ENCODE data around the gene TRIM17. TPM values are rescaled to one million over a fixed set of nuclear protein-coding genes. Genes with fewer than 3 reads are reported as not detected.

Gene TRIM17
- total RNA-seq, 1 donor from 2014 or later: 2.4 TPM

DNA sequence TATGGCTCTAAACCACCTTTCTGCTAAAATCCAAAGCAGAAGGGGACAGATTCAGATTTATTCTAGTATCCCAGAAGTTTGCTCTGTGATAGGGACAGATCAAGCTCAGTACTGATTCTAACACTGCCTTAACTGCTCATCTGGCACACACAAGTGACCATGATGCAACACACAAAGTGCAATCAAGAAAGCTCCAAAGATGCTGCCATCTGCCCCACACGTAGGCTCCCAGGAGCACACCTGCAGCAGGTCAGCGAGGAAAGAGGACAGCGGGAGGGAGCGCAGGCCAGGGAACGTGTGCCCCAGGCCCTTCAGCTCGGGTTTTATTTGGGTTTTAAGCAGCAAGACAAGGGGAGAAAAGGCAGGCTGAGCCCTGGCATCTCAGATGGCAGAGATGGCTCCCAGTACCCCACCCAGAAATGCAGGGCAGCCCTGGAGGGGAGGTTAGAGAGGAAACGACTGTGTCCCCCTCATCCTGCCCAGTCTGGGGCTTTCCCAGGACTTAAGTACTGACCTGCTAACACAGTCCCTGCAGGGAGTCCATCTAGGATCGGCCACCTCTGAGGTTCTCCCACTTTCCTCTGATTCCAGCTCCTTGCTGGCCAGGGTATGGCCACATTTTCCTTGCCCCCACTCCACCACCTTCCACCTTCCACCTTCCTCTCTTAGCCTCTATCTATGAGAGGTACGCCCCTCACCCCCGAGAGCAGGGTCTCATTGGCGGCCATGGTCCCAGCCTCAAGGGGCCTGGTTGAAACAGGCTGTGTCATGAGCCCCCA lies 11.3 kb downstream of the TRIM17 start:
- intact Hi-C loops (cut with micrococcal nuclease): loop anchor here (5.0 to 10.0 kb wide), 4 partner anchors 668 to 2001 kb away; partner anchors contain the start of genes JMJD4, PARP1 and SNAP47

DNA sequence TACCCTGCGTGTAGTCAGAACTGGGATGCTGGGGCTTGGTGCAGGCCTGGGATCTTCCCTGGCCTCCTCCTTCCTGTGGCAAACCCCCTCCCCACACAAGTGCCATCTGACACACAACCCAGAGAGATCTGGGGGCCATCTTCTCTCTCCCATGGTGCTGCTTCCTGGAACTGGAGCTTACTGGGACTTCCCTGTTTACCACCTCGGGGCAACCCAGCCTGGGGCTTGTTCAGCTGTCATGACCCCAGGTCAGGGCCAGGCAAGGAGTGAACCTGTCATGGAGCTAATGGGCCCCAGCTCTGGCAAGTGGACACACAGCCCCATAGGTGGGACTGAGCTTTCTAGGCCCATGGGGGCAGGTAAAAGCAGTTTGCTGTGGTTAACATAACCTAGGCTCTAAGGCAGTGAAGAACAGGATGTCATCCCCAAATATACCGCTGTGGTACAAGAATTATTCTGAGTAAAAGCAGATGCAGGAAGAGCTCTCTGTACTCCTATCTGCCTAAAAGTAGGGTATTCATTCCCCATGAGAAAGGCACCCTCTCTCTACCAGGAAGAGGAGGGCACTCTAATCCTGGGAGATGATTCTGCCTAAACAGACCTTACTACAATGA lies 12.4 kb downstream of the TRIM17 start:
- intact Hi-C loops (cut with micrococcal nuclease): loop anchor here (10.0 kb wide), 1 partner anchor 1999 kb away; the partner anchor contains the start of gene PARP1

DNA sequence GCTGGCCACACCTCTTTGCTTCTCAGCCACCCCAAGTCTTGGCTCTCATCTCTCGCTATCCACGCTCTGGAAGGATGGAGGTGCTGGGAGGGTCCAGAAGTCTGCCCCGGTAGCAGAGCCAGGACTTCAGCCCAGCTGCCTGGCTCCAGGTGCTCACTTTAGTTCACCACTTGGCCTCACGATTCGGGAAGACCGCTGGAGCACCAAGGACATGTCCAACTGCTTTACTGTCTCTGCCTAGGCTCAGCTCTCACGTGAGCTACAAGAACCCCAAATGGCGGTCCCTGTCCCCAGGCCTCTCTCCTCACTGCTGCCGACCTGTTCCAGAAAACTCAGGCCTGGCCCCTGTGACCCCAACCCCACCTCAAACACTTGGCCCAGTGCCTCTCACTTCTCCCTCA lies 13.4 kb downstream of the TRIM17 start:
- intact Hi-C loops (cut with micrococcal nuclease): loop anchor here (10.0 kb wide), 1 partner anchor 1998 kb away; the partner anchor contains the start of gene PARP1

DNA sequence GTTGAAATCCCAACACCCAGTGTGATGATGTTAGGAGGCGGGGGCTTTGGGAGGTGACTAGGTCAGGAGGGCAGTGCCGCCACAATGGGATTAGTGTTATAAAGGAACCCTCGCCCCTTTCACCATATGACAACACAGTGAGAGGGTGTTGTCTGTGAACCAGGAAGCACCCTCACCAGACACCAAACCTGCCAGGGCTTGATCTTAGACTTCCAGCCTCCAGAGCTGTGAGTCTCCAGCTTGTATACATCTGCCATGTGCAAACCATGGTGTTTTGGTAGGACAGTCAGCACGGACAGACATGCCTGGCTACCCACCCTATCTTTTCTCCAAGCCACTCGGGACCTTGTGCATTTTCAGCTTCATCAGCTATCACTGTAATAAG lies 14.0 kb downstream of the TRIM17 start:
- intact Hi-C loops (cut with micrococcal nuclease): loop anchor here (10.0 kb wide), 1 partner anchor 1998 kb away; the partner anchor contains the start of gene PARP1

DNA sequence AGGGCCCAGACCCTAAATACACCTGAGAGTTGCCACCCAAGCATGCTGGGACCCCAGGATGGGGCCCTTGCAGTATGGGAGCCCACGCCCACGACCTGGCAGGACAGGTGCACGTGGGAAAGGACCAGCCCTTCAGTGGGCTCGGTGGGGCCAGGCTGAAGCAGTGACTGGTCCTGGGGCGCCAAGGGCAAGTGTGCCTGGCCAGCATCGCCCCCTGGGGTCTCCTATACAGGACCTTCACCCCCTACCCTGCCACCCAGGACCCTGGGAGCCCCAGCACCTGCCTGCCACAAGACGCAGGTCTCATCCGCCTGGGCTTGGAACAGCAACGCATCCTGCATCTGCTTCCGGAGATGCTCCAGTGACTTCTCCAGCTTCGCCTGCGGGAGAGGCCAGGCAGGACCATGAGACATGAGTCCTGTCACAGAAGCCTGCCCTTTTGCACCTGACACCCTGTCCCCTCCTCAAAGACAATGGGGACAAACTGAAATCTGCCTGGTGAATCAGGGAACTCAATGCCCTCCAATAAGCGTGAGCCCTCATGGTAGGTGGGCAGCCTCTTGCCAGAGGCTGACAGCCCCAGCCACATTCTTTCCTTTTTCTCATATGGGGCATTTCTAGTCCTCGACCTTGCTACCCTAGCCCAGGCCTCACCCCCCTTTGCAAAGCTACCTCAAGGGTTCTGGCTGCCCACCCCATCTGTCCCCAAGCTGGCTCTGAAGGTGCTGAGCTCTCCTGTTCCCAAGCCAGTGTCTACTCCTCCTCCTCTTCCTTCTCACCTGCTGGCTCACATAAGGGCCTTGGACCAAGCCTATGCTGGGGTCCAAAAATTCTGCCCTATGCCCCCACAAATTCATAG lies 14.7 kb downstream of the TRIM17 start:
- intact Hi-C loops (cut with micrococcal nuclease): loop anchor here (10.0 kb wide), 1 partner anchor 1997 kb away; the partner anchor contains the start of gene PARP1

DNA sequence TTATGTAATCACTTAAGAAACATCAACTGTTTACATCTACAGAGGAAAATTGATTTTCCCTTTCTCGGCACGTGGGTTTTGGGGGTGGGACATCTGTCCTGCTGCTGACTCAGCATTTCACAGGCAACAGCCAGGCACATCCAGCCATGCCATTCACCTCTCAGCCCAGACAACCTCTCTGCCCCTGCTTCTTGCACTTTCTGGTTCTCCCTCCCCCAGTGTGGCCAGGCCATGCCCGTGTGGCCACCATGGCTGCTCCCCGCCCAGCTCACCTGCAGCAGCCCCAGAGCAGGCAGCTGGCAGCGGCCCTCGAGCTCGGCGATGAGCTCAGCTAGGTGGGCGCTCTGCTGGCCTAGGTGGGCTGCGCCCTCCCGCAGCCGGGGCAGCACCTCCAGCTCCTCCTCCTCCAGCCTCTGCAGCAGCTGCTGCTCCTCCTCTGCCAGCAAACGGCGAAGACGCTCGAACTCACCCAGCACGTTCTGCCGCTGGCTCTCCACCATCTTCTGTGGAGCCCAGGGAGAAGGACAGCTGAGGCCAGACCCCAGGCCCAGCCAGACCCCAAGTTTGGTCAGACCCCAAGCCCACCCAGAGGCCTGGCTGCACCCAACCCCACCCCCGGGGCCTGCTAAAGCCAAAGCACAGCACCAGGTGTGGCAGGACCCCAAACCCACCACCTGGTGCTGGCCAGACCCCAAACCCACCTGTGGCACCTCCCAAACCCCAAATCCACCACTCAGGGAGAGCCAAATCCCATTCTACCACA lies 15.8 kb downstream of the TRIM17 start:
- intact Hi-C loops (cut with micrococcal nuclease): loop anchor here (10.0 kb wide), 1 partner anchor 1996 kb away; the partner anchor contains the start of gene PARP1

DNA sequence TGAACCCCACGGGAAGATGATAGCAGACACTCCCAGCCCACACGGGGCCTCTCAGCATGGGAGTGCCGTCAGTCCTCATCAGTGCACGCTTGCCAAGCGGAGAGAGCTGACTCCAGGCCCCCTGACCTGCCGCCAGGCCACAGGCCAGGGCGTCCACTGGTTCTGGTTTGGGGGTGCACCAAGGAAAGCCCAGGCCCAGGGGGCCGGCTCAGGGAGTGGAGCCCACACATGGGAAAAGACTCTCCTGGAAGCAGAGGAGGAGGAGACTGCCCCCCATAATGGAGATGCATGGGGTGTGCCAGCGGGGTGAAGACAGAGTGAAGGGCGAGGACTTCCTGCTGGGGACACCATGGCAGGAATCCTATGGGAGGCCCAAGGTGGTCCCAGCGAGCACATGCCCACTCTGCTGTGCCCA lies 16.4 kb downstream of the TRIM17 start:
- intact Hi-C loops (cut with micrococcal nuclease): loop anchor here (10.0 kb wide), 1 partner anchor 1995 kb away; the partner anchor contains the start of gene PARP1

DNA sequence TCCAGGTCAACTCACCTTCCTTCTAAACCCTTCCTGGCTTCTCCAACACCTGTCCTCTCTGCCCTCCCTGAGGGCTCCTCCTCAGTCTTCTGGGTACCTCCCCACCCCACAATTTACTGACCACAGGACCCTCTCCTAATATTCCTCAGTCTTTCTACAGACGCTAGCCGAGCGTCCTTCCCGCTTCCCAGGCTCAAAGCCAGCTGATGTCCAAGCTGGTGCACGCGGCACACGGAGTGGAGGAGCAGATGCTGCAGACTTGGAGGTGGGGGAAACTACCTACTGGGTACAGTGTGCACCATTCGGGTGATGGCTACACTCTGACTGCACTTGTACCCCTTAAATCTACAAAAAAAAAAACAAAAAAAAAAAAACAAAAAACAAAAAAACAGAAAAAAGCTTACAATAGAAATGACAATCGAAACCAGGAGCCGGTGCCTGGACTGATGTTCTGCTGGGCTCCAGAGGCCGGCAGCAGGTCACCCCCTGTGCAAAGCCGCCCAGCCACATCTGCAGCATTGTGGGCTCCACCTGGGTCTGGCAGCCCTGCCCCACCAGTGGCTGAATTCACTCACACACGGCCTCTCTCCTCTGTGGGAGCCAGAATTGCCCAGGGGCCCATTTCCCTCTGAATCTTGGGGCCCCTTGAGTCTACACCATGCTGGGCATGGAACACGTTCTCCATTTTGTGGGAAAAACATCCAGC lies 17.0 kb downstream of the TRIM17 start:
- intact Hi-C loops (cut with micrococcal nuclease): loop anchor here (10.0 kb wide), 1 partner anchor 1995 kb away; the partner anchor contains the start of gene PARP1

DNA sequence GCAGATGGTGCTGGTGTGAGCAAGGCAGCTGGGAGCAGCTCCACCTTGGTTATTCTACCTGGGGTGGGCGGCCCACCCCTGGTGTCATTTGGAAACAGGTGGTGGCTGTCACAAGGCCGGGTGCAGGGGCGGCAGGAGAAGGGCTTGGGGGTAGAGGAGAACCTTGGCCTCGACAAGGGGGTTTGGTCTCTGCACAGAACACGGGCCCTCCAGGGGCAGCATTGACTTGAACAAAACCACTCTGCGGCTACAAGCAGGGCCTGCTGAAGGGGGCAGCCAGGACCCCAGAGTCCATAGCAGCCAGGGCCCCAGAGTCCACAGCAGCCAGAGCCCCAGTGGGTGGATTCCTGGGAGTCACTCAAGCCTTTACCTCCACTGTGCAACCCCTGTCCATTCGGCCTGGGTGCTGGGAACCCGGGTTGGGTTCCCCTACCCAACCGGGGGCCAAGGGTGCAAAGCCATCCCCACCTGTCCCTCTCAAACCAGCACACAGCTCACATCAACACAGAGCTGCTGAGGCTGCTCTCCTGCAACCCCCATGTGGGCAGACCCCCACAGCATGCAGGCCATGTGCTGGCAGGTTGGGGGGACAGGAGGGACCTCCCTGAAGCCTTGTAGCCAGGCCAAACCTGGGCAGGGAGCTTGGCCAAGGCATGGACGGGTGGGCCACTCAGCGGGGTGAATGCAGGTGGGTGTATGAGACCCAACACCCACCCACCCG lies 17.8 kb downstream of the TRIM17 start:
- intact Hi-C loops (cut with micrococcal nuclease): no loop called here

DNA sequence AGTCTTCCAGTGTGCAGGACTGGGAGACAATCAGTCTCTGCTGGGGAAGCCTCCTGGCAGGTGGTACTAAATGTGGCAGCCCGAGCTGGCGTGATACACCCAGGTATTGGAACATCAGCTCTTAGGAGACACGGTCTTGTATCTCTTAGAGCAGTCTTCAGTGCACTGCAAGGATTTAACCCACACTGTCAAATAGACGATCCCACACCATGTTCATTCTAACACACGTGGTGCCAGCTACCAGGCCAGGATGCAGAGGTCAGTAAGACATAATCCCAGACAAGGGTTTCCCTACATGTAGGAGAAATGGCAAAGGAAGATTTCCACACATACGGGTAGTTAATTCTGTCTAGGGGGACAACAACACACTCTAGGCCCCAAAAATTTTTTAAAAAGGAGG lies 18.7 kb downstream of the TRIM17 start:
- intact Hi-C loops (cut with micrococcal nuclease): no loop called here

DNA sequence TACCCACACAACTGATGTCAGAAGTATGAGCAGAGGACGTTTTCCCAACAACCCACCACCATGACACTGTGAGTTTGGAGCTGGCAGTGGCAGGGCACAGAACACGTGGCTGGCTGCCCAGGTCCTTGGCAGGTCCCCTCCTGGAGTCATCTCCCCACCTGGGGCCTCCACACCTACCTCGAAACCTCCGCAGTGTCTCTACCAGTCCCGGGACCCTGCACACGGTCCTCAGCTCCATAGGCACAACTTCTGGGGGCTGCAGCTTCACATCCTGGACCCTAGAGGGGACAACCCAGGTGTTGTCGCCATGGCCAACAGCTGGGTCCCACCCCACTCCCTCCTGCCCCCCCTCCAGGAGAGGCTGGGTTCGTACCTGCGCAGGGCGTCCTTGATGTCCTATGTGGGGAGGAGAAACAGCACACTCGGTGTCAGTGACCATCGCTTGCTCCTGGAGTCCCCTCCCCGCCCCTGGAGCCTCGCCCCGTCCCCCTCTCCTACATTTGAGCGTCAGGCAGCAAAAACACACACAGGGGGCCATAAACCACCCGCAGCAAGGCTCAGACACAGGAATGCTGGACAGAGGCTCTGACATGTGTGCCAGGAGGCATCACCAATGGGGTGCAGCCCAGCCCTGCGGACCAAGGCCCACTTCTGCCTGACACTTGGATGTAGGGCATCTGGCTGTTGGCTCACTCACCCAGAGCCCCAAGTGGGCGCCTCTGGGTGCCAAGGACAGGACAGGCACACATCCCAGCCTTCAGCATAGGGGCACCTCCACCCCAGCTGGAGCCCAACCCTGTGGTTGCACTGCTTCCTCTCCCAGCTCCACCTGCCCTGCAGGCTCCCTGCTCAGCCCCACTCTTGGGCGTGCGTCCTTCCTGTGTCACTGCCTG lies 19.6 kb downstream of the TRIM17 start:
- intact Hi-C loops (cut with micrococcal nuclease): no loop called here

DNA sequence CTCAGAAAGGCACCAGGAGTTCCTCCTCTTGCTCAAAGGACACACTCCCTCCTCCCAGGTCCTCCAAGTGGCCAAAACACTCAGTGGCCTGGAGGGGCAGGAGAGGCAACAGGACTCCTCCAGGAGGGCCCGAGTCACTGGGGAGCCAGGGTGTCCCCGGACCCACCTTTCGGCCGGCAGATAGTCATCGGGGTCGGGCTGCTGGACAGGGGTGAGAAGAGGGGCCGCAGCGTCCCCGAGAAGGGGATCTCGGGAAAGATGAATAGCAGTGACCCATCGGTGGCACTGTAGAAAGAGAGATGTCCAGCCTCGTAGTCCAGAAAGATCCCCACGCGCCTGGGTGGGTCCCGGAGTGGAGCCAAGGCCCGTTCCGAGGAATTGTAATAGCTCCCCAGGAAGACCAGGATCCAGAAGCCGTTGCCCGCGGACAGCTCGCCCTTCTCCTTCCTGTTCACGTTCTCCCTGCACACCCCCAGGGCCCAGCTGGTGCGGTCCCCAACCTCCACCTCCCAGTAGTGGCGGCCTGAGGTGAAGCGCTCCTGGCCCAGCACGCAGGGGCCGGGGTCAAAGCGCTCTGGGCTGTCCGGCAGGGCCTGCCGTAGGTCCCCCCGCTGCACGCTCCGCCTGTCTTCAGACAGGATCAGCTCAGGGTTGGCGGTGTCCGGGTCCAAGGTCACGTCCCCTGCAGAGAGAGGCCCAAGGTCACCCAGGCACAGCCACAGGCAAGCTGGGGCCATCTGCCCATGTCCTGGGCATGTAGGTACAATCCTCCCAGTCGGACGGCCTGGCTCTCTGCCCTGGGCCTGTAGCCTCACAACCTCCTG lies 21.9 kb downstream of the TRIM17 start:
- intact Hi-C loops (cut with micrococcal nuclease): no loop called here

DNA sequence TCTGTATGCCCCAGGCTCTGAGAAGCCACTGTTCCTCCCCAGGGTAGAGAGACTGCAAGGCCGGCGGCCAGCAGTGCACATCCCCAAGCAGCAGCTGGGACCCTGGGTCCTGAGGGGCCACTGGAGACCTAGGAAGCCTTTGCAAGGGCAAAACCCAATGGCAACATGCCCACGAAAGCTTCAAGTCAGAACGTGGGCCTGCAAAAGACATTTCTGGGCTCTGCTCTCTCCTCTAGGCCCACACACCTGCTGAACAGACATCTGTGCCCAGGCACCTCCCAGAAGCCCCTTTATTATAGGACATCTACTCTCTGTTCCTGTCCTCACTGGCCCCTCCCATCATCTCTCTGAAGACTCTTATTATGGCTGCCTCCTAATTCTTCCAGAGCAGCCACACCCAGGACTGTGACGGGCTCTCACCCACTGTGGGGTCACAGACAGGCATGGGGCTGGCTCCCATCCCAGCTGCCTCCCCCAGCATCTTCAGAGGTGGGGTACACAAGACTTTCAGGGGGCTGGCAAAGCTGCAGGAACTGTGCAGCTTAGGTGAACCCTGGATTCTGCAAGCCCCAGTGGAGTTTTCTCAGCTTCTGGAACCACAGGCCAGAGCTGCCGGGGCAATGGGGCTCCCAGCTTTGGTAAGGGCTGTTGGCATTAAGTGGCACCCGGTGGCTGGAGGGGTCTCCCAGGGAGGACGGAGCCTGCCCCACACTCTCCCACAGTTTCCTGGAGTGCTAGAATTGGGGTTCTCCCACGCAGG lies 22.7 kb downstream of the TRIM17 start:
- intact Hi-C loops (cut with micrococcal nuclease): no loop called here

DNA sequence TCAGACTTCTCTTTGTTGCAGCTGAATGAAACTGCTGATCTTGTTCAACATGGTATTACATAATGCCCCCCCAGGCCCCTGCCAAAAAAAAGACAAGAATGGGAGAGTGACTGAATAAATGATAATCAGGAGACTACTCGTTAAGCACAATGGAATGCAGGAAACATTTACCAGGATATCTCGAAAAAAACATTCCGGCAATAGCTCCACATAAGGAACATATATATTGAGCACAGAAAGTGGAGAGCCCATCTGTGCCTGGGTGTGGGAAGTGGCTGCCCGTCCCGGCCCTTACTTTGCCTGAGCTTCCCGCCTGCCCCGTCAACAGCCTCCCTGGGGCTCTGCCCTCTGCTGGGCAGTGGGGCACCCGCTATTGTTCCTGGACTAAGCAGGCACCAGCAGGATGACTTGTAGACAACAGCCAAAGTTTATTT lies 23.4 kb downstream of the TRIM17 start:
- intact Hi-C loops (cut with micrococcal nuclease): no loop called here

DNA sequence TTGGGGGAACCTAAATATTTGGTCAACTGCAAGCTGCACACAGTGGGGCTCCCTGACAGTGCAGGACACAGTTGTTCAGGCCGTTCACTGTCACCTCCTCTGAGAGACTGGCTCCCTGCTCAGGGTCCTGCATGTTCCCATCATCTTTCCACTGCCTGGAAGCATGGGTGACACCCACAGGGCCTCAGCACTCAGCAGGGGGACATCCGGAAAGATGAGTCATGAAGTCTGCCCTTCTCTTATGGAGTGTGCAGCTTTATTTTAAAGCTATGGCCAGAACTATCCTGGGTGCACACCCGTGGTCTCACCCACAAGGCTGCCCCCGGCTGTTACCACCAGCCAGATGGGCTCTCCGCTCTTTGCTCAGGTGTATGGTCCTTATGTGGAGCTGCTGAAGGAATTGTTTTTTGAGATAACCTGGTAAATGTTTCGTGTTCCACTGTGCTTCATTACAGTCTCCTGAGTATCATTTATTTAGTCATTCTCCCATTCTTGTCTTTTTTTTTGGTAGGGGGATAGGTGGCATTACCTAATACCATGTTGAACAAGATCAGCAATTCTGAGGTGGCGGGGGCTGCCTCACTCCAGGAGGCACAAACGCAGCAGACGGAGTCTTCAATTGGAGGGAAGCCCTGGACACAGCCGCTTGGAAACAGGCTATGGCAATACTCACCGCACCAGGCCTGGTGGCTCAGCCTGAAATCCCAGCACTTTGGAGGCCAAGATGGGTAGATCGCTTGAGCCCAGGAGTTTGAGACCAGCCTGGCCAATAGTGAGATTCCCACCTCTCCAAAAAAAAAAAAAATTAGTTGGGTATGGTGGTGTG lies 24.3 kb downstream of the TRIM17 start:
- intact Hi-C loops (cut with micrococcal nuclease): no loop called here
